Measurements from ENCODE around the gene FUT2. TPM values are rescaled to one million over a fixed set of nuclear protein-coding genes. Genes with fewer than 3 reads are reported as not detected.

The FUT2 gene
- total RNA-seq, 2 experiments from 2014 or later, result not detected

DNA sequence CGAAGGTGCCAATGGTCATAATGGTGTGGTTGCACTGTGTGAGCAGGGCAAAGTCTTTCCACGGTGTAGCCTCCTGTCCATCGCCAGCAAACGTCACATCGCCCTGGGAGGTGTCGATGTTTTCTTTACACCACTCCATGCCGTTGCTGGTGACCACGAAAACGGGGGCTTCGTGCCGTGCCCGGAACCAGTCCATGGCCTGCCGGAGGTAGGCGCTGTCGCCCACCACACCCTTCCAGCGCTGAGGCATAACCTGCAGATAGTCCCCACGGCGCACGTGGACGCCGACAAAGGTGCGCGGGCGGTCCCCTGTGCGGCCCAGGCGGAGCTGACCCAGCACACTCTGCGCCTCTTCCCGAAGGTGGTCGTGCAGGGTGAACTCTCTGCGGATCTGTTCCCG, 54.6 kb downstream of the FUT2 start:
- Mint-ChIP-seq H3K27ac (no peak overlapping the region), H3K9me3 (no peaks in the 10 kb centered on the region), H3K4me3 (no peak overlapping the region), H3K27me3 (peaks cover 33% of the 10 kb centered on the region), H3K4me1 (ENCODE audit: low read depth) (peaks cover 16% of the 10 kb centered on the region), H3K36me3 (ENCODE audit: low read depth) (no peaks in the 10 kb centered on the region)
- CTCF ChIA-PET, result no interaction called here
- TF ChIP-seq, protein P1, sequence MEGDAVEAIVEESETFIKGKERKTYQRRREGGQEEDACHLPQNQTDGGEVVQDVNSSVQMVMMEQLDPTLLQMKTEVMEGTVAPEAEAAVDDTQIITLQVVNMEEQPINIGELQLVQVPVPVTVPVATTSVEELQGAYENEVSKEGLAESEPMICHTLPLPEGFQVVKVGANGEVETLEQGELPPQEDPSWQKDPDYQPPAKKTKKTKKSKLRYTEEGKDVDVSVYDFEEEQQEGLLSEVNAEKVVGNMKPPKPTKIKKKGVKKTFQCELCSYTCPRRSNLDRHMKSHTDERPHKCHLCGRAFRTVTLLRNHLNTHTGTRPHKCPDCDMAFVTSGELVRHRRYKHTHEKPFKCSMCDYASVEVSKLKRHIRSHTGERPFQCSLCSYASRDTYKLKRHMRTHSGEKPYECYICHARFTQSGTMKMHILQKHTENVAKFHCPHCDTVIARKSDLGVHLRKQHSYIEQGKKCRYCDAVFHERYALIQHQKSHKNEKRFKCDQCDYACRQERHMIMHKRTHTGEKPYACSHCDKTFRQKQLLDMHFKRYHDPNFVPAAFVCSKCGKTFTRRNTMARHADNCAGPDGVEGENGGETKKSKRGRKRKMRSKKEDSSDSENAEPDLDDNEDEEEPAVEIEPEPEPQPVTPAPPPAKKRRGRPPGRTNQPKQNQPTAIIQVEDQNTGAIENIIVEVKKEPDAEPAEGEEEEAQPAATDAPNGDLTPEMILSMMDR (IDR thresholded peaks at IDR 0.05), result no peak
- no peak for ATAC-seq
- no peak for DNase-seq
- POLR2A ChIA-PET, result no interaction called here
- intact Hi-C loops (cut with micrococcal nuclease), result no loop called here

DNA sequence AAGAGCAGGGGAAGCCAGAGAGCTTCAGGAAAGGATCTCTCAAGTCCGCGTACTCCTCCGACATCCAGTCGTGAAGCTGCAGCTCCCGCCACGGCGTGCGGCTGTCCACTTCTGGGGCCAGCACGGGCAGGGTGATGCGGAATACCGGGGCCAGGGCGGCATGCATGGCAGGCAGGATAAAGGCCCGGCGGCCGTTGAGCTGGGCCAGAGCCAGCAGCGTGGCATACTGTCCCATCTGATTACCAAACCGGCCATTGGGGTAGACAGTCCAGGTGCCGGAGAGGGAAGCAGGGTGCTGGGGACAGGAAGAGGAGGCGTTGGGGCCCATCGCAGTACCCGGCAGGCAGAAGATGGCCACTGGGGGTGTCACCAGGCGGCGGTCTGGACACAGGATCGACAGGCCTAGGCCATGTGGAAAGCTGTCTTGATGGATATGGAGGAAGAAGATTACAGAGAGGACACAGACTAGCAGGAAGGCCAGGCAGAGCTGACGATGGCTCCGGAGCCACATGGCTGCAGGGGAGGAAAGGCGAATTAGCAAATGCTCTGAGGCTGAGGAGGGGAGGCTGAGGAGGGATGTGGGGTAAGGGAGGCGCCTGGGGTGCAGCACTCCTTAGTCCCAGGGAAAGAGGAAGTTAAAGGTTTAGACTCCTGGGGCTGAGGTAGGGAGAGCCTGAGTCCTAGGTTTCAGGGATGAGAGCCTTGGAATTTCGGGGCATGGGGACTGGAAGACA, 55.2 kb downstream of the FUT2 start:
- ATAC-seq (no peak), DNase-seq (no peak)
- Mint-ChIP-seq H3K27me3 (peaks cover 33% of the 10 kb centered on the region), H3K4me3 (no peak overlapping the region), H3K36me3 (ENCODE audit: low read depth) (no peaks in the 10 kb centered on the region), H3K4me1 (ENCODE audit: low read depth) (peaks cover 15% of the 10 kb centered on the region), H3K27ac (no peak overlapping the region), H3K9me3 (no peaks in the 10 kb centered on the region)
- intact Hi-C loops (cut with micrococcal nuclease), result no loop called here
- TF ChIP-seq, protein P1 (IDR thresholded peaks at IDR 0.05), result no peak
- CTCF ChIA-PET, result no interaction called here
- POLR2A ChIA-PET, result interaction anchor here (0.9 to 1.5 kb wide), 2 partner anchors 12 to 93 kb away, joined by 3 to 4 read pairs; no protein-coding TSS in a partner anchor

DNA sequence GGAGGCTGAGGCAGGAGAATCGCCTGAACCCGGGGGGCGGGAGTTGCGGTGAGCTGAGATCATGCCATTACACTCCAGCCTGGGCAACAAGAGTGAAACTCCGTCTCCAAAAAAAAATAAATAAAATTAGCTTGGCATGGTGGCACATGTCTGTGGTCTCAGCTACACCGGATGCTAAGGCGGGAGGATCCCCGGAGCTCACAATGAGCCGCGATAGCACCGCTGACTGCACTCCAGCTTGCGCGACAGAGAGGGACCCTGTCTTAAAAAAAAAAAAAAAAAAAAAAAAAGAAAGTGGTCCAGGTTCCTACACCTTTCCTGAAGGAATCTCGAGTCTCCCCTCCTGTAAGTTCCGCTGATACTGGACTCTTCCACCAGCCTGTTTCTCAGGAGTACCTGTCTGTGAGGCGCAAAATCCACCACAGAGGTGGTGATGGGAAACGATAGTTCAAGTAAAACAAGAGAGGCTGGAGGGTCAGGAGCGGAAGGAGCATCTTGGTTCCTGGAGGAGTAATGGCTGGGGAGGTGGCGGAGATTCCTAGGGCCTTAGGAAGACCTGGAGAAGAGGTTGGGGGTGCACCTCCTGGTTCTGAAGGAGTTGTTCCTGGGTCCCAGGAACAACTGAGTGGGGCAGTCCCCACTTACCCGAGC, 56.2 kb downstream of the FUT2 start:
- intact Hi-C loops (cut with micrococcal nuclease), result no loop called here
- ATAC-seq, result no peak

DNA sequence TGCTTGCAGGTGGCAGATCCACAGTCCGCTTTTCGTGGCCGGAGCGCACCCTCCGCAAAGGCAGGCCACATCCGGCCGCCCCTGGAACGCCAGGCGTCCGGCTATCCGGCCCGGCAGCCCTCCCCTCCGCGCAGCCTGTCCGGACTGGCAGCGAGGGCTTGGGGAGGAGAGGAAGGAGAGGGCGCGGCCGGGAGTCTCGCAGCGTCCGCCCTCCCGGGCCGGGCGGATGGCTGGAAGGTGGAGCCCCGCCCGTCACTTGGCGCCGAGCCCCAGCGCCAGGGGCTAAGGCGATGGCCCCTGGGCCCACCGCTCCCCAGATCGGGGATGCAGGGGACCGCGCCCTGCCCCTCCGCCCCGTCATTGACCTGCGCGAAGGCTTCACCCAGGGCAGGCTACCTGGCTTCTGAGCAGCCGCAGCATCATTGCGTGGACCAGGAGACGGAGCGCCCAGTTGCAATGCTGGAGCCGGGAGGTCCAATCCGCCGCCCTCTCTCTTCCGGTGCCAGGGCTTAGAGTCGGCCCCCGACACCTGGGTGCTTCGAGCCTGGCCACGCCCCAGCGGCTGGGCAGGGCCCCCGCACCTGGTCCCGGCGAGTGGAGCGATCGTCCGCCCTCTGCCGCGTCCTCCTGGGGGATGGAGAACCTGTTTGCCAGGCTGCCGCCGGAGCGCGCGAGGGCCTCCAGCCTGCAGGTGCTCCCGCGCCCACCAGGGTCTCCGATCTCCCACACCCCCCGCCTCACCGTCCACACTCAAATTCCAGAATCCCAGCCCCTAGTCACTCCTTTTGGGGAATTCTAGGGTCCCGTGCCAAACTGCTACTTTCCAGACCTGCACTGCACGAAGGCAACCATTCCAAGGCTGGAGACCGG, 57.0 kb downstream of the FUT2 start, which contains the start of gene FUT1:
FUT1 (minus strand) TSS at position 146 of the 870 bp plus-strand sequence. CDS start 1,360 bp downstream, outside the sequence.
- Mint-ChIP-seq H3K27me3 (peaks cover 28% of the 10 kb centered on the region), H3K9me3 (no peaks in the 10 kb centered on the region), H3K36me3 (ENCODE audit: low read depth) (no peaks in the 10 kb centered on the region), H3K4me1 (ENCODE audit: low read depth) (peaks cover 9% of the 10 kb centered on the region), H3K4me3 (peak within 1 kb of the TSS; percentile 42), H3K27ac (no peak within 1 kb of the TSS)
- ATAC-seq (peak; percentile 80), DNase-seq (peak; percentile 61)
- TF ChIP-seq, protein P1 (IDR thresholded peaks at IDR 0.05), result no peak
- ChIA-PET POLR2A (interaction anchor here (1.5 kb wide), 1 partner anchor 14 kb away, joined by 4 read pairs; no protein-coding TSS in a partner anchor), CTCF (no interaction called here)
- intact Hi-C loops (cut with micrococcal nuclease), result no loop called here

More for the DNA sequence above, 56.2 kb downstream of the FUT2 start:
- no peaks in the 10 kb centered on the region for H3K9me3 Mint-ChIP-seq
- peak; percentile 39 for DNase-seq
- POLR2A ChIA-PET, result interaction anchor here (1.5 kb wide), 1 partner anchor 13 kb away, joined by 4 read pairs; no protein-coding TSS in a partner anchor
- CTCF ChIA-PET, result no interaction called here
- H3K36me3 Mint-ChIP-seq (ENCODE audit: low read depth), result no peaks in the 10 kb centered on the region
- peaks cover 28% of the 10 kb centered on the region for H3K27me3 Mint-ChIP-seq
- H3K4me3 Mint-ChIP-seq, result peak overlapping the region; percentile 42
- peaks cover 11% of the 10 kb centered on the region for H3K4me1 Mint-ChIP-seq (ENCODE audit: low read depth)
- no peak overlapping the region for H3K27ac Mint-ChIP-seq
- TF ChIP-seq, protein P1 (IDR thresholded peaks at IDR 0.05), result no peak
